NCI-H1417 (cell line): ENCODE measurements around the gene SHROOM3.
A peak's percentile ranks its signal among the peaks of the same experiment; 100 is the strongest.

Experiments used
- DNase-seq, 3 experiments: peaks; one replicate each; lab custom pipeline; 2025; lab: John Stamatoyannopoulos, UW

Gene SHROOM3

DNA sequence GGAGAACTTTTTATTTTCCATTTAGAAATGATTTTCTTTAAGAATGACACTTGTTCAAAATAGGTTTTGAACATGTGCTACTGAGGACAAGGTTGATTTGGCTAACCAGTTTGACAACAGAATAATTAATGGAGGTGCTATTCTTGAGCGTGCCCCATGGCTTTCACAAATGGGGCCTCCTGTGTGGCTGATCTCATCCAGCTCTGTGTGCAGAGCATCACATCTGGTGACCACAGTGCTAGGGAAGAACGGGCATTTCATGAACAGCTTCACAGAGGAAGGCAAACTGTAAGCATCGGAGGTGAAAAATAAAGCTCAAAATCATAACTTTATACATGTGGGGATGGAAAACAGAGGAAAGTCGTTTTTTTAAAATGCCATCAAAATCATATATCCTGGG, 314.3 kb downstream of the SHROOM3 start:
- DNase-seq: peak in 1 of 3 experiments; percentile 51

DNA sequence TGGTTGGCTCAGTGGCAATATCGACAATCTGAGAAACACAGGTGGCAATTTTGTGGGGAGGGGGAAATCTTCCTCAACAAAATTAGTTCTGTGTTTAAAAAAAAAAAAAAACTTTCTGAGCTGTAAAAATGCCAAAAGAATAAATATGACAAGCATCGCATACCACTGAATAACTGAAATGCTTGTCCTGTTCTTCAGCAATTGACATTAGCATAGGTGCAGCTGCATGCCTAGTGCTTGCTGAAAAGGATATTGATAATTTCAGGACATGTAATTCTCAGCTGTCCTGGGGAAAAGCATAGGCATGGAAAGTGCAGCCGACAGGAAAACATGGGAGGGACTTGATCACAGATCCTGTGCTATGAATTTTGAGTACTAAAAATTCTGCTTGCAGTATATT, 315.7 kb downstream of the SHROOM3 start:
- peak in 1 of 3 experiments; percentile 37 for DNase-seq

- DNase-seq: no peak
These were observed 316.7 kb downstream of the SHROOM3 start for GRCh38 chr4:76751612-76752343.

DNA sequence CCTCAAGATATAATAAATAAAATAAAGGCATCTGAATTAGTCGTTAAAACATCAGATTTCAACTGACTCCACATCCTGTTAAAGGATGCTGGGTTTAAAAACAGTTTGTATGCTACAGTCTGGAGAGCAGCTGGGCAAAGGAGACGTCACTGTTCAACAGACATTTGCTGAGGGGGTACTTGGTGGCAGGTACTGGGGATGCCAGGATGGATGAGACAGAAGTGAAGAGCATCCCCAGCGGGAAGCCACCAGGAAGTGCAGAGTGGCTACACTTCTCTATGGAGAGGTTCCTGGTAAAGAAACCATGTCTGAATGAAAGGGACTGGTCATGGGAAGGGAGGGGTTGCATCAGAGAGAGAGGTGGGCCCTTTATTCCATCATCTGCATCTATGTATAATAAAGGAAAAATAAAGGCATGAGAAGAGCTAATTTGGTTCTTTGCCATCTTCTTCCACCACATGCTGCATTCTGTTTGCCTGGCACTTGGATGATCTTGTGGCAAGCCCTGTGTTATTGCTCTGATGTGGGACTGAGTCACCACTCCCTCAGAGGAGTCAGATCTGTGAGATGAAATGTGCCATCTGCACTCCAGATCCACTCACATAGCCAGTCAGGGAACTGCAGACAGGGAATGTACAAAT, 318.0 kb downstream of the SHROOM3 start:
- no peak for DNase-seq

- no peak for DNase-seq
These were observed 318.8 kb downstream of the SHROOM3 start for GRCh38 chr4:76753814-76754213.

GRCh38 chr4:76754439-76754838, 319.4 kb downstream of the SHROOM3 start:
- DNase-seq: no peak

GRCh38 chr4:76755756-76756155, 320.7 kb downstream of the SHROOM3 start:
- DNase-seq: no peak

DNA sequence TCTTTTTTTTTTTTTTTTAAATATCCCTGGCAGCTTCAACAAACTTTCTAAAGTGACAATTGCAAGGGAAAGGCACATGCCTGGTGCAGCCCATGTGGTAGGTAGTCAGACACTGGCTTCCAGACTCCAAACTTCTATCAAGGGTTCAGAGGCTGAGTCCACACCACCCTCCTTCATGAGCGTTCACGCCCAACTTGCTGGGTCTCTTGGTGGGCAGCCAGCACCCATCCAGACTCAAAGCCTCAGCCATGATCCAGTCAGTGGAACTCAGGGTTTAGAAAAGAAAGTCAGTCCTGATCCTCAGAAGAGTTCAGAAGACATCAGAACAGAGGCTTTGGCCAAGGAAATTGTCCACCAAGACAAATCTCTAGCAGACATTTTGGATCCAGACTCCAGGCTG, 321.4 kb downstream of the SHROOM3 start:
- DNase-seq: no peak

DNA sequence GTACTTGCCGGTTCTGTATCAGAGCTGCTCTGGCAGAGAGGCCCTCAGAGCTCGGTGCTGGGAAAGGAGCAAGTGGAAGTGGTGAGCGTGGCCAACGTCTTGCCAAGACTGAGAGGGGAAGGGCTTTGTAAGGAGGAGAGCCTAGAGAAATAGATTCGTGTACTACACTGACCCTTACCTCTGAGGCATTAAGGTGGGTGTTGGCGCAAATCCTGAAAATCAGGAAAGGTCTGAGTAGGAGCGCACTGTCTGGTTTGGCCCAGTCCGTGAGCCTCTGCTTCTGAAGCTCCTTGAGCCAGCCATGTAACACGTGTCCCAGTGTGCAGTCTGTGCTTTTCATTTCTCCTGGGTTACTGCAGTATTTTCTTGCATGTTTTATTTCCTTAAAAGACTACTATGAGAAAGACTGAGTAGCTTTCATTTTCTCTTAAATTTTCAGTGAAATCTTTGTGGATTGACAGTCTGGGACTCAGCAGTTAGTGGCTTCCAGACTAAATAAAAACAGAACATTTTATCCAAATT, 322.4 kb downstream of the SHROOM3 start:
- DNase-seq: no peak

DNA sequence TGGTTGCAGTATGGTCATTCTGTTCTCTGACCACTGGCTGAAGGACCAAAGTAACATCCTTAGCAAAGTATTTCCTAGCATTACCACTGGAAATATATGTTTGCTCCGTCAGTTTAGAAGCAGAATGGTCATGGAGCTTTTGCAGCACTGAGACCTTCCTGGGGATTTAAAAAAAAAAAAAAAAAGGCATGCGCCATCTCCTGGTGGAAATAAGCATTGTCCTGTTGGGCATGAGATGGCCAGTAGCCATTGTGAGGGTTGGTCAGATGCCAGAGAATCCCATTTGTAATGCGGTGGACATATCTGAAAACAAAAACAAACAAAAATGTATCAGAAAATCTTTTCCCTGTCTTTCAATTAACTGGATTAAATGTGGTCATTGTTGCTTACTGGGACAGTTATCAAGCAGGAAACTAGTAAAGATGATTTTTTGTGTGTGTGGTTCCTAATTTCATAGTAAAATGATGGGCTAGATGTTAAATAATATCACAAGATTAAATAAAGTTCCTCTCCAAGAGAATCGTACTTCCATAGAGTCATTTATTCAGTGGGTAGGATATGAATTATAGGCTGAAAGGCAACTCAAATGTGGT, 323.4 kb downstream of the SHROOM3 start:
- DNase-seq: peak; percentile 19 to 70 (median 52)

DNA sequence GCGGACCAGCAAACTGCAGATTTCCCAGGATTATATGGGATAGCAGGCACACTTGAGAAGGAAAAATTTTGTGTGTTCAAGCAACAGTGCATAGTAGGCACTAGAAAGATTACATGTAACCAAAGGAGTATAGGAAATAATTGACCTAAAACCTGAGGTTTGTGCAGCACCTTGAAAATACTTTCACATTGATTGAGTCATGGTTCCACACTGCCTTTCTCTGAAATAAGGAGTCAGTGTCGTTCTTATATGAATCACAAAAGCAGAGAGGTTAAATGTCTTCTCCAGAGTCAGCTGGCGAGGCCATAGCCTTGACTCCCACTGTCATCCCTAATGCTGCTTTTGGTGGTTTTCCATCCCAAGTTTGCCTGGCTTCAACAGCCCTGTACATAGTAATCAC, 324.0 kb downstream of the SHROOM3 start:
- no peak for DNase-seq

DNA sequence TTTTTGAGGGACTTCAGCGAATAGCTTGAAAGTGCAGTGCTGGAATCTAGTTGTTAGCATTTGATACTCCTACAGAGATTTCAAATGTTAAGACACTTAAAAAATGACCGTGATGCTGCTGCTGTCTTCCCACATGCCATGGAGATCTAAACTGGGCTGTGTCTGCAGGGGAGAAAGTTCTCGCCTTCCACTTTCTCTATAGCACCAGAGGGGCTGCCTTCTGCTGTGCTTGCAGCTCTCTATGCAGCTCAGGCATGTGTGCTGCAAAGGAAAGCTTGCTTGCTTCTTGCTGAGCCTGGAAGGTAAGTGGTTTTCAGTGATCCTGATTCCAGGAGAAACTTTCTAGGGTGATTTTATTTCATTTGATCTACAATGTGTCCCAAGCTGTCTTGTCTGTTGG, 325.2 kb downstream of the SHROOM3 start:
- no peak for DNase-seq

GRCh38 chr4:76762137-76763130, 327.4 kb downstream of the SHROOM3 start:
- no peak for DNase-seq

GRCh38 chr4:76764251-76764650, 329.2 kb downstream of the SHROOM3 start:
- DNase-seq: no peak

- no peak for DNase-seq
These were observed 330.6 kb downstream of the SHROOM3 start for GRCh38 chr4:76765473-76766183.

GRCh38 chr4:76767983-76768382, 333.0 kb downstream of the SHROOM3 start:
- DNase-seq: no peak

DNA sequence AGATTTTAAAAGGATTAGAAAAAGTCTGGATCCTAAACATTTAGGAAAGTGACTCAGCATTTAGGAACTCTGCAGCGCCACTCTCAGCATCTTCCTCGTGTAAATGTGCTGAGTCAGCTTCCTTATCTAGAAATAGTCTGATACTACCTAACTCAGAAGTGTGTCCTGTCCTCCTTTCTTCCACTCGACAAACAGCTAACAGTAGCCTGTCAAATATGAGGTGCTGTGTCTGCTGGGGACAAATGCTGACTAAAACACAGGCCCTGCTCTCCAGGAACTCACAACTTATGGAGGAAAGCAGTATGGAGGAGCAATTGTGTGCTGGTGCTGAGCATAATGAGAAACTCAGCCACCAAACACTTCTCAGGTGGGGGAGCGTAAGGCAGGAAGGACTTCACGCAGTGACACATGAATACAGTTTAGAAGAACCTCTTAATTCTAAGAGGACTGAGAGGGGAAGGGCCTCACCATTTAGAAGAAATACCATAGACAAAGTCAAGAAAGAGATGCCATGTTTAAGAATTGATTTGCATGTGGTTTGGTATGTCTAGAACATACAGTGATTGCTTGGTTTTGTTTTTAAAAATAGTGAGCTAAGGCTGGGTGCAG, 337.6 kb downstream of the SHROOM3 start:
- DNase-seq: no peak

GRCh38 chr4:76773766-76774165, 338.7 kb downstream of the SHROOM3 start:
- DNase-seq: no peak

GRCh38 chr4:76779740-76780459, 344.9 kb downstream of the SHROOM3 start:
- DNase-seq: no peak
